Measurements from ENCODE around the gene LMF2.
A peak's percentile ranks its signal among the peaks of the same experiment; 100 is the strongest.
"Not testable (repeated sequence)": the region's sequence is repeated elsewhere in the genome, so short reads cannot be mapped to it uniquely, and the experiment has no call there.

LMF2 gene

GRCh38 chr22:50523806-50524675, 16.5 kb upstream of the LMF2 start:
- no peak for DNase-seq (ENCODE audit: low spot score)

- no peak for DNase-seq (ENCODE audit: low spot score)
Observed at GRCh38 chr22:50523458-50523805, 15.9 kb upstream of the LMF2 start.

GRCh38 chr22:50522806-50523438, 15.4 kb upstream of the LMF2 start:
- DNase-seq (ENCODE audit: low spot score) = no peak

- no peak for DNase-seq (ENCODE audit: low spot score)
Observed at GRCh38 chr22:50522208-50522805, 14.8 kb upstream of the LMF2 start.

- no peak for DNase-seq (ENCODE audit: low spot score)
Observed at GRCh38 chr22:50521710-50522109, 14.2 kb upstream of the LMF2 start.

GRCh38 chr22:50520826-50521453, 13.4 kb upstream of the LMF2 start:
- DNase-seq (ENCODE audit: low spot score) = no peak

- DNase-seq (ENCODE audit: low spot score) = not testable (repeated sequence)
Observed at GRCh38 chr22:50520184-50520583, 12.7 kb upstream of the LMF2 start.

GRCh38 chr22:50519151-50519550, 11.6 kb upstream of the LMF2 start:
- no peak for DNase-seq (ENCODE audit: low spot score)

- no peak for DNase-seq (ENCODE audit: low spot score)
Observed at GRCh38 chr22:50518606-50519005, 11.1 kb upstream of the LMF2 start.

GRCh38 chr22:50517495-50518260, 10.2 kb upstream of the LMF2 start:
- no peak for DNase-seq (ENCODE audit: low spot score)

GRCh38 chr22:50516891-50517290, 9.4 kb upstream of the LMF2 start:
- no peak for DNase-seq (ENCODE audit: low spot score)

- DNase-seq (ENCODE audit: low spot score) = no peak
Observed at GRCh38 chr22:50516068-50516467, 8.6 kb upstream of the LMF2 start.

GRCh38 chr22:50513175-50513574, 5.7 kb upstream of the LMF2 start:
- no peak for DNase-seq (ENCODE audit: low spot score)

- no peak for DNase-seq (ENCODE audit: low spot score)
Observed at GRCh38 chr22:50508897-50509296, 1.4 kb upstream of the LMF2 start.

GRCh38 chr22:50507991-50508884, 736 bp upstream of the LMF2 start, which contains the start of gene NCAPH2:
Gene NCAPH2, plus strand, starts transcription at chr22:50508224. Its CDS starts 114 bp downstream, at chr22:50508338.
- DNase-seq (ENCODE audit: low spot score) = peak; percentile 98

- no peak for DNase-seq (ENCODE audit: low spot score)
Observed at GRCh38 chr22:50506611-50507420, 686 bp downstream of the LMF2 start.

GRCh38 chr22:50505776-50506610, 1.5 kb downstream of the LMF2 start:
- DNase-seq (ENCODE audit: low spot score) = no peak

- DNase-seq (ENCODE audit: low spot score) = no peak
Observed at GRCh38 chr22:50505276-50505775, 2.2 kb downstream of the LMF2 start.
